ENCODE results near the gene RBM26. TPM values are rescaled to one million over a fixed set of nuclear protein-coding genes. Genes with fewer than 3 reads are reported as not detected.

Gene RBM26
- total and polyA plus RNA-seq, 8 donors, result 6.1 to 76.9 (median 28.1) TPM

- H3K4me1 ChIP-seq, result peaks cover 0 to 5% (median 0%) of the 10 kb centered on the region in 4 donors
- TF ChIP-seq CTCF (IDR thresholded peaks at IDR 0.05), result no peak
- TF ChIP-seq POLR2AphosphoS5 (IDR thresholded peaks at IDR 0.05), result no peak
- no peak for TF ChIP-seq EP300 (IDR thresholded peaks at IDR 0.05)
- TF ChIP-seq POLR2A (IDR thresholded peaks at IDR 0.05), result no peak
- no peak overlapping the region for H3K27ac ChIP-seq
- DNase-seq, result no peak
- WGBS, 5 donors, result 86 to 92% (median 90%) methylated on average over 2 of the region's 2 CpGs
- H3K36me3 ChIP-seq, result peaks cover 5 to 54% (median 44%) of the 10 kb centered on the region in 4 donors
- intact Hi-C loops (cut with DNase I; ENCODE audit: low total_unique reads), result no loop called here
- H3K27me3 ChIP-seq, result no peaks in the 10 kb centered on the region
- H3K4me3 ChIP-seq, result no peak overlapping the region
- no peaks in the 10 kb centered on the region for H3K9me3 ChIP-seq
These were observed 88.2 kb downstream of the RBM26 start for GRCh38 chr13:79317856-79318255.

- H3K9me3 ChIP-seq, result no peaks in the 10 kb centered on the region
- H3K4me3 ChIP-seq, result no peak overlapping the region
- peaks cover 0 to 11% (median 3%) of the 10 kb centered on the region in 4 donors for H3K4me1 ChIP-seq
- no peak overlapping the region for H3K27ac ChIP-seq
- H3K27me3 ChIP-seq, result no peaks in the 10 kb centered on the region
- H3K36me3 ChIP-seq, result peaks cover 0 to 25% (median 21%) of the 10 kb centered on the region in 4 donors
- 50 to 66% (median 61%) methylated on average over 3 of the region's 3 CpGs for WGBS, 5 donors
- intact Hi-C loops (cut with DNase I; ENCODE audit: low total_unique reads), result no loop called here
- TF ChIP-seq POLR2A (IDR thresholded peaks at IDR 0.05) (no peak), POLR2AphosphoS5 (IDR thresholded peaks at IDR 0.05) (no peak)
- DNase-seq, result no peak
These were observed 91.4 kb downstream of the RBM26 start for GRCh38 chr13:79314652-79315051.

- Histone ChIP-seq H3K27ac (no peak overlapping the region), H3K4me1 (peaks cover 0 to 20% (median 11%) of the 10 kb centered on the region in 4 donors), H3K27me3 (no peaks in the 10 kb centered on the region), H3K9me3 (no peaks in the 10 kb centered on the region), H3K36me3 (peaks cover 0 to 9% (median 3%) of the 10 kb centered on the region in 4 donors), H3K4me3 (no peak overlapping the region)
- WGBS, 5 donors, result 47 to 72% (median 68%) methylated on average over 2 of the region's 2 CpGs
- no peak for DNase-seq
- TF ChIP-seq CTCF (IDR thresholded peaks at IDR 0.05) (no peak), POLR2A (IDR thresholded peaks at IDR 0.05) (no peak), EP300 (IDR thresholded peaks at IDR 0.05) (no peak), POLR2AphosphoS5 (IDR thresholded peaks at IDR 0.05) (no peak)
- intact Hi-C loops (cut with DNase I; ENCODE audit: low total_unique reads), result no loop called here
These were observed 93.7 kb downstream of the RBM26 start for GRCh38 chr13:79312340-79312855.

GRCh38 chr13:79311386-79311785, 94.7 kb downstream of the RBM26 start:
- WGBS, 5 donors, result 50 to 59% (median 54%) methylated on average over 3 of the region's 3 CpGs
- Histone ChIP-seq H3K27ac (no peak overlapping the region), H3K4me1 (peaks cover 0 to 23% (median 11%) of the 10 kb centered on the region in 4 donors), H3K27me3 (no peaks in the 10 kb centered on the region), H3K9me3 (no peaks in the 10 kb centered on the region), H3K36me3 (peaks cover 0 to 6% (median 2%) of the 10 kb centered on the region in 4 donors), H3K4me3 (no peak overlapping the region)
- peak in 1 of 2 donors; percentile 45 for DNase-seq
- TF ChIP-seq EP300 (IDR thresholded peaks at IDR 0.05) (no peak), POLR2AphosphoS5 (IDR thresholded peaks at IDR 0.05) (no peak), CTCF (IDR thresholded peaks at IDR 0.05) (no peak), POLR2A (IDR thresholded peaks at IDR 0.05) (no peak)
- intact Hi-C loops (cut with DNase I; ENCODE audit: low total_unique reads), result no loop called here

GRCh38 chr13:79309690-79310089, 96.4 kb downstream of the RBM26 start:
- intact Hi-C loops (cut with DNase I; ENCODE audit: low total_unique reads), result no loop called here
- H3K27me3 ChIP-seq, result no peaks in the 10 kb centered on the region
- peaks cover 0 to 23% (median 11%) of the 10 kb centered on the region in 4 donors for H3K4me1 ChIP-seq
- no peak for DNase-seq
- TF ChIP-seq EP300 (IDR thresholded peaks at IDR 0.05), result no peak
- TF ChIP-seq CTCF (IDR thresholded peaks at IDR 0.05), result no peak
- TF ChIP-seq POLR2AphosphoS5 (IDR thresholded peaks at IDR 0.05), result no peak
- TF ChIP-seq POLR2A (IDR thresholded peaks at IDR 0.05), result no peak
- WGBS, 5 donors, result 83 to 89% (median 86%) methylated on average over 9 of the region's 9 CpGs
- peaks cover 0 to 4% (median 1%) of the 10 kb centered on the region in 4 donors for H3K36me3 ChIP-seq
- H3K27ac ChIP-seq, result no peak overlapping the region
- no peak overlapping the region for H3K4me3 ChIP-seq
- no peaks in the 10 kb centered on the region for H3K9me3 ChIP-seq
